HL-60 (cell line): ENCODE data around the gene BCL2L1.
"Not testable (repeated sequence)": the region's sequence is repeated elsewhere in the genome, so short reads cannot be mapped to it uniquely, and the experiment has no call there.

Source experiments
- DNase-seq, 2 experiments: peaks; one replicate each; pipeline ENCODE4 v3.0.0-alpha.2; 2010 to 2020; ENCODE audit warnings: low read depth in 1 of 2, low spot score in 1 of 2
- H3K27ac ChIP-seq: fragments of 250-450 bp; sonication (Bioruptor Pico); replicated peaks from 2 replicates; pipeline ENCODE4 v1.5.1; 2020; ENCODE audit warnings: mild to moderate bottlenecking, moderate library complexity
- H3K27me3 ChIP-seq: fragments of 250-450 bp; sonication (Bioruptor Pico); 2 replicates; pipeline ENCODE4 v1.5.1; 2021; ENCODE audit warnings: mild to moderate bottlenecking, moderate library complexity; ENCODE audit not compliant: insufficient read depth, poor library complexity, severe bottlenecking
- H3K4me3 ChIP-seq: replicated peaks from 2 replicates; pipeline ENCODE4 v1.5.1; 2011; ENCODE audit warnings: mild to moderate bottlenecking, control low read depth, low read length; ENCODE audit not compliant: insufficient read depth
- GABPA ChIP-seq: IDR thresholded peaks from 2 replicates; pipeline ENCODE4 v1.6.1; 2012; ENCODE audit warnings: low read depth
- POLR2AphosphoS5 ChIP-seq: IDR thresholded peaks from 2 replicates; pipeline ENCODE4 v1.6.1; 2012; ENCODE audit warnings: low read depth
- SPI1 ChIP-seq: IDR thresholded peaks from 2 replicates; pipeline ENCODE4 v1.6.1; 2012; ENCODE audit warnings: low read depth, mild to moderate bottlenecking, borderline replicate concordance
- TF ChIP-seq, protein P1 (sequence below): IDR thresholded peaks from 2 replicates; pipeline ENCODE4 v1.6.1; 2012; ENCODE audit warnings: low read depth; ENCODE audit not compliant: insufficient replicate concordance
- TF ChIP-seq, protein P2 (sequence below): IDR thresholded peaks from one replicate; pipeline ENCODE4 v1.5.1; 2011; ENCODE audit warnings: low read length, control low read depth, inconsistent platforms; ENCODE audit not compliant: insufficient read depth

The BCL2L1 gene

GRCh38 chr20:31652917-31653396 lies 69.7 kb downstream of the BCL2L1 start:
- DNase-seq, result no peak
- no peak for TF ChIP-seq POLR2AphosphoS5
- TF ChIP-seq, protein P1, sequence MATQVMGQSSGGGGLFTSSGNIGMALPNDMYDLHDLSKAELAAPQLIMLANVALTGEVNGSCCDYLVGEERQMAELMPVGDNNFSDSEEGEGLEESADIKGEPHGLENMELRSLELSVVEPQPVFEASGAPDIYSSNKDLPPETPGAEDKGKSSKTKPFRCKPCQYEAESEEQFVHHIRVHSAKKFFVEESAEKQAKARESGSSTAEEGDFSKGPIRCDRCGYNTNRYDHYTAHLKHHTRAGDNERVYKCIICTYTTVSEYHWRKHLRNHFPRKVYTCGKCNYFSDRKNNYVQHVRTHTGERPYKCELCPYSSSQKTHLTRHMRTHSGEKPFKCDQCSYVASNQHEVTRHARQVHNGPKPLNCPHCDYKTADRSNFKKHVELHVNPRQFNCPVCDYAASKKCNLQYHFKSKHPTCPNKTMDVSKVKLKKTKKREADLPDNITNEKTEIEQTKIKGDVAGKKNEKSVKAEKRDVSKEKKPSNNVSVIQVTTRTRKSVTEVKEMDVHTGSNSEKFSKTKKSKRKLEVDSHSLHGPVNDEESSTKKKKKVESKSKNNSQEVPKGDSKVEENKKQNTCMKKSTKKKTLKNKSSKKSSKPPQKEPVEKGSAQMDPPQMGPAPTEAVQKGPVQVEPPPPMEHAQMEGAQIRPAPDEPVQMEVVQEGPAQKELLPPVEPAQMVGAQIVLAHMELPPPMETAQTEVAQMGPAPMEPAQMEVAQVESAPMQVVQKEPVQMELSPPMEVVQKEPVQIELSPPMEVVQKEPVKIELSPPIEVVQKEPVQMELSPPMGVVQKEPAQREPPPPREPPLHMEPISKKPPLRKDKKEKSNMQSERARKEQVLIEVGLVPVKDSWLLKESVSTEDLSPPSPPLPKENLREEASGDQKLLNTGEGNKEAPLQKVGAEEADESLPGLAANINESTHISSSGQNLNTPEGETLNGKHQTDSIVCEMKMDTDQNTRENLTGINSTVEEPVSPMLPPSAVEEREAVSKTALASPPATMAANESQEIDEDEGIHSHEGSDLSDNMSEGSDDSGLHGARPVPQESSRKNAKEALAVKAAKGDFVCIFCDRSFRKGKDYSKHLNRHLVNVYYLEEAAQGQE, result no peak
- TF ChIP-seq SPI1, result no peak
- TF ChIP-seq, protein P2, sequence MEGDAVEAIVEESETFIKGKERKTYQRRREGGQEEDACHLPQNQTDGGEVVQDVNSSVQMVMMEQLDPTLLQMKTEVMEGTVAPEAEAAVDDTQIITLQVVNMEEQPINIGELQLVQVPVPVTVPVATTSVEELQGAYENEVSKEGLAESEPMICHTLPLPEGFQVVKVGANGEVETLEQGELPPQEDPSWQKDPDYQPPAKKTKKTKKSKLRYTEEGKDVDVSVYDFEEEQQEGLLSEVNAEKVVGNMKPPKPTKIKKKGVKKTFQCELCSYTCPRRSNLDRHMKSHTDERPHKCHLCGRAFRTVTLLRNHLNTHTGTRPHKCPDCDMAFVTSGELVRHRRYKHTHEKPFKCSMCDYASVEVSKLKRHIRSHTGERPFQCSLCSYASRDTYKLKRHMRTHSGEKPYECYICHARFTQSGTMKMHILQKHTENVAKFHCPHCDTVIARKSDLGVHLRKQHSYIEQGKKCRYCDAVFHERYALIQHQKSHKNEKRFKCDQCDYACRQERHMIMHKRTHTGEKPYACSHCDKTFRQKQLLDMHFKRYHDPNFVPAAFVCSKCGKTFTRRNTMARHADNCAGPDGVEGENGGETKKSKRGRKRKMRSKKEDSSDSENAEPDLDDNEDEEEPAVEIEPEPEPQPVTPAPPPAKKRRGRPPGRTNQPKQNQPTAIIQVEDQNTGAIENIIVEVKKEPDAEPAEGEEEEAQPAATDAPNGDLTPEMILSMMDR, result no peak
- no peak for TF ChIP-seq GABPA
- Histone ChIP-seq H3K27me3 (no peaks in the 10 kb centered on the region), H3K4me3 (no peak overlapping the region), H3K27ac (no peak overlapping the region)

GRCh38 chr20:31648104-31648503 lies 74.6 kb downstream of the BCL2L1 start:
- DNase-seq, H3K27ac ChIP-seq, H3K4me3 ChIP-seq, H3K27me3 ChIP-seq: not testable (repeated sequence)

DNA sequence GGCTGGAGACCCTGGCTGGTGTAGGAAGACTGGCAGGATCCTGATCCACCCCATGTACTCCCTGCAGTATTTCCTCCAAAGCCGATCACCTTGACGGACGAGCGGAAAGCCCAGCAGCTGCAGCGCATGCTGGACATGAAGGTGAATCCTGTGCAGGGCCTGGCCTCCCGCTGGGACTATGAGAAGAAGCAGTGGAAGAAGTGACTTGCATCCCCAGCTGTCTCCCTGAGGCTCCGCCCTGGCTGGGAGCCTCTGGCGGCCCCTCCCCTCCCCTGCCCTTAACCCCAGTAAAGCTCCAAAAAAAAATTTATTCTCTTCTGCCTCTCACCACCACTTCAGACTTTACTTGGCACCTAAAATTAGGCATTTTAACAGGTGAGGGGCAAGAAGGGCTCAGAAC lies 78.0 kb downstream of the BCL2L1 start:
- TF ChIP-seq, protein P2, result no peak
- TF ChIP-seq, protein P1, result no peak
- TF ChIP-seq POLR2AphosphoS5 (no peak), SPI1 (no peak), GABPA (no peak)
- no peak for DNase-seq

GRCh38 chr20:31643522-31643921 lies 79.1 kb downstream of the BCL2L1 start:
- no peaks in the 10 kb centered on the region for H3K27me3 ChIP-seq
- H3K4me3 ChIP-seq, result no peak overlapping the region
- H3K27ac ChIP-seq, result no peak overlapping the region
- DNase-seq, result no peak
- TF ChIP-seq, protein P2, result no peak
- TF ChIP-seq POLR2AphosphoS5, result no peak
- TF ChIP-seq SPI1, result no peak
- no peak for TF ChIP-seq GABPA
- TF ChIP-seq, protein P1, result no peak

More for the DNA sequence above, 78.0 kb downstream of the BCL2L1 start:
- H3K27me3 ChIP-seq, result no peaks in the 10 kb centered on the region
- H3K27ac ChIP-seq, result no peak overlapping the region
- no peak overlapping the region for H3K4me3 ChIP-seq
